ENCODE measurements around the gene ELL2. TPM values are rescaled to one million over a fixed set of nuclear protein-coding genes. Genes with fewer than 3 reads are reported as not detected.
A peak's percentile ranks its signal among the peaks of the same experiment; 100 is the strongest.

Gene ELL2
- polyA plus RNA-seq, 1 donor from 2014 or later = 1.4 TPM

GRCh38 chr5:95847261-95847592, 114.4 kb downstream of the ELL2 start:
- Histone ChIP-seq H3K4me2 (ENCODE audit: low read length) (no peak overlapping the region), H4K20me1 (ENCODE audit: insufficient read depth) (no peaks in the 10 kb centered on the region), H3K9me3 (ENCODE audit: low read length) (no peaks in the 10 kb centered on the region), H3K27ac (ENCODE audit: low read length) (no peak overlapping the region), H3K9me2 (ENCODE audit: insufficient read depth, low read length) (no peaks in the 10 kb centered on the region), H3K36me3 (ENCODE audit: insufficient read depth, low read length) (no peaks in the 10 kb centered on the region), H3F3A (ENCODE audit: insufficient read depth, low read length, poor library complexity, severe bottlenecking) (no peaks in the 10 kb centered on the region), H3K79me2 (replicated peaks; ENCODE audit: insufficient read depth, low read length) (no peaks in the 10 kb centered on the region), H3K4me3 (ENCODE audit: low read length) (no peak overlapping the region), H3K9ac (ENCODE audit: low read length) (no peak overlapping the region), H2AFZ (ENCODE audit: low read depth, low read length) (no peak overlapping the region), H3K27me3 (ENCODE audit: insufficient read depth, low read depth, low read length) (no peaks in the 10 kb centered on the region)
- TF ChIP-seq TAF1 (IDR thresholded peaks at IDR 0.05; ENCODE audit: low read depth) (no peak), RAD21 (conservative IDR thresholded peaks at IDR 0.05) (no peak), CTCF (IDR thresholded peaks at IDR 0.05; ENCODE audit: poor library complexity, severe bottlenecking) (peak; percentile 4)

GRCh38 chr5:95846554-95847260, 114.9 kb downstream of the ELL2 start:
- Histone ChIP-seq H3K9me2 (ENCODE audit: insufficient read depth, low read length) (no peaks in the 10 kb centered on the region), H3K4me2 (ENCODE audit: low read length) (no peak overlapping the region), H3K27ac (ENCODE audit: low read length) (no peak overlapping the region), H2AFZ (ENCODE audit: low read depth, low read length) (no peak overlapping the region), H3F3A (ENCODE audit: insufficient read depth, low read length, poor library complexity, severe bottlenecking) (no peaks in the 10 kb centered on the region), H3K9ac (ENCODE audit: low read length) (no peak overlapping the region), H3K79me2 (replicated peaks; ENCODE audit: insufficient read depth, low read length) (no peaks in the 10 kb centered on the region), H3K27me3 (ENCODE audit: insufficient read depth, low read depth, low read length) (no peaks in the 10 kb centered on the region), H4K20me1 (ENCODE audit: insufficient read depth) (no peaks in the 10 kb centered on the region), H3K9me3 (ENCODE audit: low read length) (no peaks in the 10 kb centered on the region), H3K4me3 (ENCODE audit: low read length) (no peak overlapping the region), H3K36me3 (ENCODE audit: insufficient read depth, low read length) (no peaks in the 10 kb centered on the region)
- no peak for TF ChIP-seq TAF1 (IDR thresholded peaks at IDR 0.05; ENCODE audit: low read depth)
- peak; percentile 95 for TF ChIP-seq SMC3 (conservative IDR thresholded peaks at IDR 0.05; ENCODE audit: poor library complexity)
- no peak for TF ChIP-seq POLR2AphosphoS5 (IDR thresholded peaks at IDR 0.05)
- TF ChIP-seq CTCF (IDR thresholded peaks at IDR 0.05; ENCODE audit: poor library complexity, severe bottlenecking) = peak; percentile 94
- TF ChIP-seq EZH2 (IDR thresholded peaks at IDR 0.05; ENCODE audit: borderline replicate concordance, insufficient read depth, low read length, poor library complexity, severe bottlenecking) = no peak
- TF ChIP-seq EP300 (conservative IDR thresholded peaks at IDR 0.05; ENCODE audit: poor library complexity, severe bottlenecking) = no peak
- TF ChIP-seq MXI1 (conservative IDR thresholded peaks at IDR 0.05; ENCODE audit: poor library complexity, severe bottlenecking) = no peak
- TF ChIP-seq RAD21 (conservative IDR thresholded peaks at IDR 0.05) = peak; percentile 95
- no peak for TF ChIP-seq REST (IDR thresholded peaks at IDR 0.05; ENCODE audit: borderline replicate concordance)

Data from neural cell (in vitro differentiated cells).